ENCODE measurements around the gene SCEL.

Gene SCEL

DNA sequence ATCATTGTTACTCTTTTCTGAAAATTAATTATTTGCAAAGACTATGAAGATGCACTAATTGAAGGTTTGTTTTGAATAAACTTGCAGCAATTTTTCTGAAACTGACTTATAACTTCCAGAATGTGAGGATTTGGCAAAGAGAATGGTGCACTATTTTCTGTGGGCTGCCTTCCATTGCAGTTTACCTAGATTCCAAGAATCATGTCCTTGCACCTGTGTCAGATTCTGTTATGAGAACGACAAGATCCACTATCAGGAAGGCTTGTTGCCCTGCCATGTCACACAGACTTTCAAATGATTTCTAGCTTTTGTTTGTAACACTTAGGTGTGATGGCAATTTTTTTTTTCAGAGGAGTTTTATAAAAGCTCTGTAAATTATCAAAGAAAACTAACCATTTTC is 156.4 kb downstream of the SCEL start:
- DNase-seq: no peak

DNA sequence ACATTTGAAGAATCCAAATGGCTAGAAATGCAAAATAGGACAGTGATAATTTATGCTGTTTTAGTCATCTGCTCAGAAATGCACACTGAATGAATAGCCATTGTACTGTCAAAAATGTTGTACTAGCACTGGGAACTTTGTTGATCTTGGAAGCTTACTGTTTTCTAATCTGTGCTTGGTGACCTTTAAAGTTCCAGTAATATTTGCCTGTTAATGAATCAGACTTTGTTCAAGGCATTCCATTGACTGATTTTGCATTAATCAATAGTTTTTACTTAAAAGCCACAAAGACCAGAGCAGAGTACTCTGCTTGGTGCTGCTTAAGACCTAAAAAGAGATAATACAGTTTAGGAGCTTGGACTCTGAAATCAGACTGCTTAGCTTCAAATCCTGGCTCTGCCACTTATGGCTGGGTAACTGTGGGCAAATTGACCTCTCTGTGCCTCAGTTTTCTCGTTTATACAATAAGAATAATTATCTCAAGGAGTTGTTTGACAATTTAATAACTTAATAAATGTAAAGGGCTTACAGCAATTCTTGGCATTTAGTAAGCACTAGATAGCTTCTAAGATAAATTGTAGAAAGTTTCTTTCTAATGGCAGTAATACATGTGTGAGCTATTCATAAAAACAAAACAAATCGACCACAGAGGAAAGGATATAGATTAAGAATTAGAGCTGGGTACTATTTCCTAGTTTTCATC is 157.4 kb downstream of the SCEL start:
- no peak for DNase-seq

DNA sequence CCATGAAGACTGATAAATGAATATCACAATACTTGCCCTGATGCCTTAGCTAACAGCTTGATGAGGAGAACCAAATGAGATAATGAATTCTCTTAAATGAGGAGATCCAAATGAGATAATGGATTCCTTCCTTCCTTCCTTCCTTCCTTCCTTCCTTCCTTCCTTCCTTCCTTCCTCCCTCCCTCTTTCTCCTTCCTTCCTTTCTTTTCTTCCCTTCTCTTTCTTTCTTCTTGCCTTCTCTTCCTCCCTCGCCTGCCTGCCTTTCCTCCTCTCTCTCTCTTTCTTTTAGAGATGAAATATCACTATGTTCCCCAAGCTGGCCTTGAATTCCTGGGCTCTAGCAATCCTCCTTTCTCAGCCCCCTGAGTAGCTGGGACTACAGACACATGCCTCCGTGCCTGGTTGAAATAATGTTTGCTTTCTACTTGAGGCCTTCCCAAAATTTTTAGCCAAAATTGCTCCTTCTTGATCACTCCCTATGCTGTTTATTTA is 158.0 kb downstream of the SCEL start:
- DNase-seq: no peak

All from CD4-positive, alpha-beta T cell treated with Interleukin-12 subunit alpha and Interleukin-12 subunit beta, for 1 hour (primary cell).